Parathyroid adenoma (tissue), 2 donors: Measurements from ENCODE around the gene VPS41.

Experiments used
- H2AFZ ChIP-seq: fragments of 300-600 bp; sonication (generic); one replicate; pipeline ENCODE4 v1.7.0; 2017; ENCODE audit warnings: antibody characterized with exemption, mild to moderate bottlenecking
- H3K27ac ChIP-seq: fragments of 300-600 bp; sonication (generic); one replicate; pipeline ENCODE4 v1.7.0; 2017
- H3K27me3 ChIP-seq: fragments of 300-600 bp; sonication (generic); one replicate; pipeline ENCODE4 v1.7.0; 2017; ENCODE audit warnings: low read length; ENCODE audit not compliant: control insufficient read depth, insufficient read depth
- H3K36me3 ChIP-seq: fragments of 300-600 bp; sonication (generic); one replicate; pipeline ENCODE4 v1.7.0; 2017; ENCODE audit warnings: low read length; ENCODE audit not compliant: control insufficient read depth, insufficient read depth
- H3K4me1 ChIP-seq: fragments of 300-600 bp; sonication (generic); one replicate; pipeline ENCODE4 v1.7.0; 2017; ENCODE audit warnings: control low read depth
- H3K4me2 ChIP-seq: fragments of 300-600 bp; sonication (generic); one replicate; pipeline ENCODE4 v1.7.0; 2017; ENCODE audit warnings: low read length
- H3K4me3 ChIP-seq: fragments of 300-600 bp; sonication (generic); one replicate; pipeline ENCODE4 v1.7.0; 2017; ENCODE audit warnings: low read depth, low read length
- H3K79me2 ChIP-seq: fragments of 300-600 bp; sonication (generic); one replicate; pipeline ENCODE4 v1.7.0; 2017; ENCODE audit warnings: control low read depth
- H3K9ac ChIP-seq: fragments of 300-600 bp; sonication (generic); one replicate; pipeline ENCODE4 v1.7.0; 2017; ENCODE audit warnings: mild to moderate bottlenecking
- H3K9me3 ChIP-seq: fragments of 300-600 bp; sonication (generic); one replicate; pipeline ENCODE4 v1.7.0; 2017; ENCODE audit warnings: low read length; ENCODE audit not compliant: control insufficient read depth
- TF ChIP-seq, protein P1 (sequence below): fragments of 300-600 bp; sonication (generic); IDR thresholded peaks from one replicate; pipeline ENCODE4 v1.7.0; 2017; ENCODE audit warnings: antibody characterized with exemption, mild to moderate bottlenecking
- donor health status: primary hyperparathyroidism.

The VPS41 gene

DNA sequence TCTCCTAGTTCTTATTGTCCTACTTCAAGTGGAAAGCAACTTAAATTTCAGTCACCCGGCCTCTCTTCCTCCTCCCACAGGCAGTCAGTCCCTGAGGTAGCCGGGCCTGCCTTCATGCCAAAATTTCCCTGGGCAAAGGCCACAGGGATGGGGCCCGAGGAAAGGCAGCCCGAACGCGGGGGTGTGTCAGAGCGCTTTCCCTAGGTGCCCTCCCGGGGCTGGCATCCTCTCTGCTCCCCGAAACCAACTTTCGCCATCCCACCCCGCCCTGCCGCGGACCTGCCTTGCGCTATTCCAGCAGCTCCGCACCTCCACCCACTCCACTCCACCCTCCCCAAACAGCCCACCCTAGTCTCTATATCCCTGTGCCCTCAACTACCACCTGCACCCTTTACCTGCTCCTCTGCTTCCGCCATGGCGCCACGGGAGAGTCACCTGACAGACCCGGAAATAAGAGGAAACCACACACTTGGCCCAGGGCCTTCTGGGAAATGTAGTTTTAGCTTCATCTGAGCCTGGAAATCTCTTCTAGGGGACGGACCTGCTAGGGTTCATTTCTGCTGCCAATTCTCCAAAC, at the start of gene VPS41:
Gene VPS41, minus strand, starts transcription at position 433 of the 577 bp plus-strand sequence. Its CDS starts 17 bp downstream, at position 416.
- H3K9ac ChIP-seq, result peak within 1 kb of the TSS; percentile 28
- TF ChIP-seq, protein P1, sequence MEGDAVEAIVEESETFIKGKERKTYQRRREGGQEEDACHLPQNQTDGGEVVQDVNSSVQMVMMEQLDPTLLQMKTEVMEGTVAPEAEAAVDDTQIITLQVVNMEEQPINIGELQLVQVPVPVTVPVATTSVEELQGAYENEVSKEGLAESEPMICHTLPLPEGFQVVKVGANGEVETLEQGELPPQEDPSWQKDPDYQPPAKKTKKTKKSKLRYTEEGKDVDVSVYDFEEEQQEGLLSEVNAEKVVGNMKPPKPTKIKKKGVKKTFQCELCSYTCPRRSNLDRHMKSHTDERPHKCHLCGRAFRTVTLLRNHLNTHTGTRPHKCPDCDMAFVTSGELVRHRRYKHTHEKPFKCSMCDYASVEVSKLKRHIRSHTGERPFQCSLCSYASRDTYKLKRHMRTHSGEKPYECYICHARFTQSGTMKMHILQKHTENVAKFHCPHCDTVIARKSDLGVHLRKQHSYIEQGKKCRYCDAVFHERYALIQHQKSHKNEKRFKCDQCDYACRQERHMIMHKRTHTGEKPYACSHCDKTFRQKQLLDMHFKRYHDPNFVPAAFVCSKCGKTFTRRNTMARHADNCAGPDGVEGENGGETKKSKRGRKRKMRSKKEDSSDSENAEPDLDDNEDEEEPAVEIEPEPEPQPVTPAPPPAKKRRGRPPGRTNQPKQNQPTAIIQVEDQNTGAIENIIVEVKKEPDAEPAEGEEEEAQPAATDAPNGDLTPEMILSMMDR, result no peak
- no peaks in the 10 kb centered on the region for H3K27me3 ChIP-seq
- peaks cover 5% of the 10 kb centered on the region for H3K4me1 ChIP-seq
- peak within 1 kb of the TSS; percentile 65 for H3K4me3 ChIP-seq
- no peaks in the 10 kb centered on the region for H3K36me3 ChIP-seq
- H2AFZ ChIP-seq, result peak within 1 kb of the TSS; percentile 91
- peak within 1 kb of the TSS; percentile 24 for H3K27ac ChIP-seq
- peak within 1 kb of the TSS; percentile 76 for H3K4me2 ChIP-seq
- peaks cover 21% of the 10 kb centered on the region for H3K79me2 ChIP-seq
- no peaks in the 10 kb centered on the region for H3K9me3 ChIP-seq

- Histone ChIP-seq H3K79me2 (no peaks in the 10 kb centered on the region), H3K27ac (no peak overlapping the region)
- TF ChIP-seq, protein P1, result no peak
These were observed 46.9 kb upstream of the VPS41 start for GRCh38 chr7:38955892-38956291.

GRCh38 chr7:38953971-38954370, 45.0 kb upstream of the VPS41 start:
- Histone ChIP-seq H3K9ac (no peak overlapping the region), H2AFZ (no peak overlapping the region), H3K36me3 (no peaks in the 10 kb centered on the region), H3K9me3 (no peaks in the 10 kb centered on the region), H3K4me1 (no peaks in the 10 kb centered on the region), H3K27me3 (no peaks in the 10 kb centered on the region), H3K79me2 (no peaks in the 10 kb centered on the region), H3K27ac (no peak overlapping the region), H3K4me2 (no peak overlapping the region), H3K4me3 (no peak overlapping the region)
- TF ChIP-seq, protein P1, result no peak

More at GRCh38 chr7:38955892-38956291, 46.9 kb upstream of the VPS41 start:
- Histone ChIP-seq H3K4me1 (no peaks in the 10 kb centered on the region), H3K9ac (no peak overlapping the region), H3K27me3 (no peaks in the 10 kb centered on the region), H3K9me3 (no peaks in the 10 kb centered on the region), H3K4me2 (no peak overlapping the region), H3K36me3 (no peaks in the 10 kb centered on the region), H2AFZ (no peak overlapping the region), H3K4me3 (no peak overlapping the region)

GRCh38 chr7:38953227-38953626, 44.2 kb upstream of the VPS41 start:
- no peaks in the 10 kb centered on the region for H3K36me3 ChIP-seq
- H3K27me3 ChIP-seq, result no peaks in the 10 kb centered on the region
- H3K79me2 ChIP-seq, result no peaks in the 10 kb centered on the region
- H2AFZ ChIP-seq, result no peak overlapping the region
- TF ChIP-seq, protein P1, result no peak
- H3K27ac ChIP-seq, result no peak overlapping the region
- H3K4me2 ChIP-seq, result no peak overlapping the region
- H3K4me1 ChIP-seq, result no peaks in the 10 kb centered on the region
- H3K9ac ChIP-seq, result no peak overlapping the region
- no peaks in the 10 kb centered on the region for H3K9me3 ChIP-seq
- no peak overlapping the region for H3K4me3 ChIP-seq

DNA sequence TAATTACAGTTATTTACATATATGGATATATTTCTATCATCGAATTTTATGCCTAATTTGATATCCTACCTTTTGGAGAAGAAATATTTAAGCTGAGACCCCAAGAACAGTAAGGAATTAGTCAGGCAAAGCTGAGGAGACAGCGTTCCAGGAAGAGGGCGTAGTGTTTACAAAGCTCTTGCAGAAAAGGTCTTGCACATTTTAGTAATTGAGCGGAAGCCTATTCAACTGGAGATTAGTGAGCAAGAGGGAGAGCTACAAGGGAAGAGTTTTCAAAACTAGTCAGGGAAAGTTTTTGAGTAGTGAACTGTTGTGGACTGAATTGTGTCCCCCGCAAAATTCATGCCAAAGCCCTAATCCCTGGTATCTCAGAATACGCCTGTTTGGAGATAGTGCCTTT, 42.2 kb upstream of the VPS41 start:
- no peak overlapping the region for H2AFZ ChIP-seq
- H3K4me1 ChIP-seq, result no peaks in the 10 kb centered on the region
- no peak overlapping the region for H3K27ac ChIP-seq
- H3K9ac ChIP-seq, result no peak overlapping the region
- no peak overlapping the region for H3K4me3 ChIP-seq
- TF ChIP-seq, protein P1, result no peak
- H3K36me3 ChIP-seq, result no peaks in the 10 kb centered on the region
- H3K9me3 ChIP-seq, result no peaks in the 10 kb centered on the region
- H3K27me3 ChIP-seq, result no peaks in the 10 kb centered on the region
- H3K79me2 ChIP-seq, result no peaks in the 10 kb centered on the region
- no peak overlapping the region for H3K4me2 ChIP-seq
